HG02981 (cell line): ENCODE results near the gene PDXDC1.
"Not testable (repeated sequence)": the region's sequence is repeated elsewhere in the genome, so short reads cannot be mapped to it uniquely, and the experiment has no call there.

Experiments
- ATAC-seq: cut with Tn5 transposase; IDR thresholded peaks from one replicate; pipeline ENCODE4 v1.9.1; 2021; ENCODE audit warnings: mild to moderate bottlenecking, moderate library complexity; ENCODE audit not compliant: unreplicated experiment

The PDXDC1 gene

GRCh38 chr16:14974656-14975417 lies at the start of gene PDXDC1:
PDXDC1 (plus strand) TSS chr16:14975026; CDS start chr16:14975200, 174 bp downstream.
- peak; percentile 88 for ATAC-seq

- not testable (repeated sequence) for ATAC-seq
Observed at GRCh38 chr16:14928064-14928714, 46.6 kb upstream of the PDXDC1 start.

- not testable (repeated sequence) for ATAC-seq
Observed at GRCh38 chr16:14929176-14929575, 45.6 kb upstream of the PDXDC1 start.

- not testable (repeated sequence) for ATAC-seq
Observed at GRCh38 chr16:14930246-14930645, 44.6 kb upstream of the PDXDC1 start.

- not testable (repeated sequence) for ATAC-seq
Observed at GRCh38 chr16:14930971-14931370, 43.9 kb upstream of the PDXDC1 start.

GRCh38 chr16:14932581-14933375 lies 42.0 kb upstream of the PDXDC1 start:
- ATAC-seq: not testable (repeated sequence)

- ATAC-seq: not testable (repeated sequence)
Observed at GRCh38 chr16:14937143-14937542, 37.7 kb upstream of the PDXDC1 start, which contains the start of gene NPIPA1. NPIPA1 (plus strand) TSS chr16:14937443; CDS start chr16:14937443, 0 bp downstream.

- not testable (repeated sequence) for ATAC-seq
Observed at GRCh38 chr16:14937994-14938393, 36.8 kb upstream of the PDXDC1 start.

- ATAC-seq: not testable (repeated sequence)
Observed at GRCh38 chr16:14942686-14943085, 32.1 kb upstream of the PDXDC1 start.

GRCh38 chr16:14955546-14956231 lies 19.1 kb upstream of the PDXDC1 start:
- ATAC-seq: no peak

GRCh38 chr16:14957576-14958322 lies 17.1 kb upstream of the PDXDC1 start:
- ATAC-seq: no peak

- ATAC-seq: no peak
Observed at GRCh38 chr16:14958323-14958600, 16.6 kb upstream of the PDXDC1 start.

GRCh38 chr16:14958970-14959369 lies 15.9 kb upstream of the PDXDC1 start:
- ATAC-seq: no peak

- ATAC-seq: no peak
Observed at GRCh38 chr16:14961405-14962186, 13.2 kb upstream of the PDXDC1 start.

- no peak for ATAC-seq
Observed at GRCh38 chr16:14963281-14964173, 11.3 kb upstream of the PDXDC1 start.

- ATAC-seq: no peak
Observed at GRCh38 chr16:14965328-14965727, 9.5 kb upstream of the PDXDC1 start.

GRCh38 chr16:14969795-14970194 lies 5.0 kb upstream of the PDXDC1 start:
- not testable (repeated sequence) for ATAC-seq

- not testable (repeated sequence) for ATAC-seq
Observed at GRCh38 chr16:14971621-14972228, 3.1 kb upstream of the PDXDC1 start.
